ENCODE results near the gene ZDHHC18.

DNA sequence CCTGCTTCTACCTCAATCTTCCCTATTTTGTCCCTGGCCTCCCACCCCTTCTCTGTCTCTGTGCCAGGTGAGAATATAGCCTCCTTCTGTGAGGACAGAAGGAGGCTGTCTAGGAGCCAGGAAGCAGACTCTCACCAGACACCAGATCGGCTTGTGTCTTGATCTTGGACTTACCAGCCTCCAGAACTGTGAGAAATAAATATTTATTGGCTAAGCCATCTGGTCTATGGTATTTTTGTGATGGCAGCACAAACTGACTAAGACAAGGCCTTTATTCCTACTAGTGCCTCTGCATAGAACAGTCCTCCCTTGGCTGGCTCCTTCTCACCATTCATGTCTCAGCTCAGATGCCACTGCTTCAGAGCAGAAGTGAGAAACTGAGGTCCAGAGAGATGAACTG lies 61.7 kb downstream of the ZDHHC18 start:
- TF ChIP-seq, protein P1, sequence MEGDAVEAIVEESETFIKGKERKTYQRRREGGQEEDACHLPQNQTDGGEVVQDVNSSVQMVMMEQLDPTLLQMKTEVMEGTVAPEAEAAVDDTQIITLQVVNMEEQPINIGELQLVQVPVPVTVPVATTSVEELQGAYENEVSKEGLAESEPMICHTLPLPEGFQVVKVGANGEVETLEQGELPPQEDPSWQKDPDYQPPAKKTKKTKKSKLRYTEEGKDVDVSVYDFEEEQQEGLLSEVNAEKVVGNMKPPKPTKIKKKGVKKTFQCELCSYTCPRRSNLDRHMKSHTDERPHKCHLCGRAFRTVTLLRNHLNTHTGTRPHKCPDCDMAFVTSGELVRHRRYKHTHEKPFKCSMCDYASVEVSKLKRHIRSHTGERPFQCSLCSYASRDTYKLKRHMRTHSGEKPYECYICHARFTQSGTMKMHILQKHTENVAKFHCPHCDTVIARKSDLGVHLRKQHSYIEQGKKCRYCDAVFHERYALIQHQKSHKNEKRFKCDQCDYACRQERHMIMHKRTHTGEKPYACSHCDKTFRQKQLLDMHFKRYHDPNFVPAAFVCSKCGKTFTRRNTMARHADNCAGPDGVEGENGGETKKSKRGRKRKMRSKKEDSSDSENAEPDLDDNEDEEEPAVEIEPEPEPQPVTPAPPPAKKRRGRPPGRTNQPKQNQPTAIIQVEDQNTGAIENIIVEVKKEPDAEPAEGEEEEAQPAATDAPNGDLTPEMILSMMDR (IDR thresholded peaks at IDR 0.05; ENCODE audit: low read length): no peak
- TF ChIP-seq EZH2 (optimal IDR thresholded peaks at IDR 0.05; ENCODE audit: low read depth, low read length): no peak
- TF ChIP-seq EZH2phosphoT487 (IDR thresholded peaks at IDR 0.05; ENCODE audit: low read length): no peak
